HepG2 (cell line): ENCODE data around the gene RTF1. TPM values are rescaled to one million over a fixed set of nuclear protein-coding genes. Genes with fewer than 3 reads are reported as not detected.

ENCODE experiments used
- ATAC-seq: fragments of 200-7000 bp; cut with Tn5 transposase; 3 replicates; pipeline ENCODE4 v1.9.1; 2020; ENCODE audit warnings: mild to moderate bottlenecking, moderate library complexity
- BruUV-seq: library from RNA; stranded (reverse); fragments of 400-500 nt; replicated peaks from 2 replicates; lab custom pipeline; 2021; lab: Mats Ljungman, UMichigan
- CTCF ChIA-PET: fragments of 300-600 bp; formaldehyde crosslinking; extraction: SDS; loops from one replicate; lab custom pipeline; 2021; ENCODE audit warnings: low total read pairs, inconsistent platforms, low intra/inter-chr PET ratio; lab: Yijun Ruan, JAX
- POLR2A ChIA-PET: fragments of 350-600 bp; sonication (Branson Sonifier 250); formaldehyde crosslinking; loops from one replicate; lab custom pipeline; 2020; ENCODE audit warnings: antibody characterized with exemption, inconsistent platforms; lab: Yijun Ruan, JAX
- DNase-seq: peaks from one replicate; pipeline ENCODE4 v3.0.0-alpha.2; 2015; ENCODE audit warnings: low spot score
- FAIRE-seq: peaks from 3 replicates; lab custom pipeline; 2011; peaks lifted over from hg19 to GRCh38; lab: Jason Lieb, UNC
- H2AFZ ChIP-seq: one replicate; pipeline ENCODE4 v1.6.1; 2011; ENCODE audit warnings: low read length, inconsistent platforms
- H3K27ac ChIP-seq: fragments of 300-600 bp; 3 replicates; pipeline ENCODE4 v1.8.0; 2011; ENCODE audit warnings: mixed run types, mild to moderate bottlenecking, mixed read lengths, low read length, inconsistent platforms; ENCODE audit not compliant: insufficient read depth; ENCODE audit errors: extremely low read length
- H3K27me3 ChIP-seq, 2 experiments: fragments of 200-600 bp in 1 of 2; 2 replicates in 1 of 2; 3 replicates in 1 of 2; pipeline versions ENCODE4 v1.6.0 to v1.8.0; 2011; ENCODE audit warnings: low read length in 2 of 2, mild to moderate bottlenecking in 2 of 2, moderate library complexity in 2 of 2, inconsistent platforms in 1 of 2; ENCODE audit not compliant: insufficient read depth in 2 of 2, control insufficient read depth in 1 of 2
- H3K36me3 ChIP-seq, 2 experiments: fragments of 200-600 bp in 1 of 2; replicated peaks in 1 of 2; 2 replicates in 1 of 2; 3 replicates in 1 of 2; pipeline versions ENCODE4 v1.5.1 to v1.8.0; 2011; ENCODE audit warnings: low read length in 2 of 2, inconsistent platforms in 1 of 2; ENCODE audit not compliant: insufficient read depth in 2 of 2, control insufficient read depth in 1 of 2
- H3K4me1 ChIP-seq: 2 replicates; pipeline ENCODE4 v1.5.1; 2012; ENCODE audit warnings: low read length, inconsistent platforms; ENCODE audit not compliant: insufficient read depth
- H3K4me2 ChIP-seq: 2 replicates; pipeline ENCODE4 v1.6.0; 2011; ENCODE audit warnings: low read depth, low read length, inconsistent platforms
- H3K4me3 ChIP-seq, 3 experiments: fragments of 200-600 bp in 1 of 3; sonication (generic), shearing (Covaris generic) in 1 of 3; replicated peaks in 1 of 3; 2 replicates each; pipeline ENCODE4 v1.5.1; 2011 to 2016; ENCODE audit warnings: low read length in 3 of 3, inconsistent platforms in 2 of 3, low read depth in 2 of 3, mild to moderate bottlenecking in 2 of 3, control low read depth in 1 of 3, mixed read lengths in 1 of 3; ENCODE audit not compliant: insufficient read depth in 1 of 3
- H3K79me2 ChIP-seq: one replicate; pipeline ENCODE4 v1.6.1; 2011; ENCODE audit warnings: low read length, inconsistent platforms; ENCODE audit not compliant: insufficient read depth
- H3K9ac ChIP-seq: 2 replicates; pipeline ENCODE4 v1.6.0; 2011; ENCODE audit warnings: mild to moderate bottlenecking, low read depth, low read length, inconsistent platforms; ENCODE audit not compliant: insufficient read depth
- H3K9me3 ChIP-seq: 2 replicates; pipeline ENCODE4 v1.5.1; 2012; ENCODE audit warnings: mild to moderate bottlenecking, low read length
- H4K20me1 ChIP-seq: 2 replicates; pipeline ENCODE4 v1.6.0; 2011; ENCODE audit warnings: inconsistent platforms, mild to moderate bottlenecking, low read length, moderate library complexity; ENCODE audit not compliant: insufficient read depth
- ARNT ChIP-seq: fragments of 450-650 bp; IDR thresholded peaks from 2 replicates; pipeline ENCODE4 v1.6.1; 2017
- ATF1 ChIP-seq: IDR thresholded peaks from 2 replicates; pipeline ENCODE4 v1.6.1; 2016; ENCODE audit warnings: mild to moderate bottlenecking, control low read depth
- MATR3 ChIP-seq: sonication (generic); formaldehyde crosslinking; IDR thresholded peaks from 2 replicates; pipeline ENCODE4 v1.4.0; 2020; ENCODE audit warnings: missing genetic modification reagents
- MBD4 ChIP-seq: IDR thresholded peaks from 2 replicates; pipeline ENCODE4 v1.6.1; 2012; ENCODE audit warnings: low read length, inconsistent platforms, borderline replicate concordance
- MZF1 ChIP-seq: sonication (generic); formaldehyde crosslinking; IDR thresholded peaks from 2 replicates; pipeline ENCODE4 v1.8.1; 2023; ENCODE audit warnings: mild to moderate bottlenecking, missing genetic modification reagents, borderline replicate concordance
- NFE2 ChIP-seq: sonication (generic); formaldehyde crosslinking; IDR thresholded peaks from 2 replicates; pipeline ENCODE4 v1.4.0; 2020; ENCODE audit warnings: missing genetic modification reagents
- POLR2A ChIP-seq, 2 experiments: IDR thresholded peaks; 2 replicates each; pipeline ENCODE4 v1.6.1; 2011; ENCODE audit warnings: low read depth in 2 of 2, low read length in 2 of 2, mild to moderate bottlenecking in 1 of 2, moderate library complexity in 1 of 2; ENCODE audit not compliant: insufficient read depth in 1 of 2
- XBP1 ChIP-seq: sonication (generic); formaldehyde crosslinking; IDR thresholded peaks from 2 replicates; pipeline ENCODE4 v1.5.0; 2020; ENCODE audit warnings: missing genetic modification reagents
- YEATS4 ChIP-seq: sonication (generic); formaldehyde crosslinking; IDR thresholded peaks from 2 replicates; pipeline ENCODE4 v1.4.0; 2020; ENCODE audit warnings: missing genetic modification reagents, borderline replicate concordance
- ZFP1 ChIP-seq: IDR thresholded peaks from 2 replicates; pipeline ENCODE4 v1.6.1; 2016
- ZNF3 ChIP-seq: IDR thresholded peaks from 2 replicates; pipeline ENCODE4 v1.7.0; 2017; ENCODE audit warnings: inconsistent platforms
- ZNF30 ChIP-seq: sonication (generic); formaldehyde crosslinking; IDR thresholded peaks from 2 replicates; pipeline ENCODE4 v1.5.0; 2020; ENCODE audit warnings: mild to moderate bottlenecking, missing genetic modification reagents
- ZNF350 ChIP-seq: sonication (generic); formaldehyde crosslinking; IDR thresholded peaks from 2 replicates; pipeline ENCODE4 v1.4.0; 2020; ENCODE audit warnings: mild to moderate bottlenecking, low read depth, missing genetic modification reagents, borderline replicate concordance
- ZNF589 ChIP-seq: sonication (generic); formaldehyde crosslinking; conservative IDR thresholded peaks from 2 replicates; pipeline ENCODE4 v1.8.0; 2022; ENCODE audit warnings: mild to moderate bottlenecking, moderate library complexity, missing genetic modification reagents
- ZNF660 ChIP-seq: sonication (generic); formaldehyde crosslinking; IDR thresholded peaks from 2 replicates; pipeline ENCODE4 v1.5.1; 2020; ENCODE audit warnings: mild to moderate bottlenecking, low read depth, missing genetic modification reagents, borderline replicate concordance
- ZNF784 ChIP-seq: sonication (generic); formaldehyde crosslinking; IDR thresholded peaks from 2 replicates; pipeline ENCODE4 v1.5.1; 2020; ENCODE audit warnings: missing genetic modification reagents, mild to moderate bottlenecking, borderline replicate concordance
- WGBS: methylation state at CpG from one replicate; pipeline ENCODE4 v1.1.6; 2017; ENCODE audit warnings: low lambda C conversion rate; 5-methylcytosine and 5-hydroxymethylcytosine counted together
- in situ Hi-C: cut with HindIII; loops from 2 replicates; pipeline ENCODE4 v1.10.0; 2017; ENCODE audit warnings: low pct_unique_long_range_greater_than_20kb; ENCODE audit not compliant: extremely low pct_ligation_motif_present
- intact Hi-C: fragments of 100-400 bp; cut with micrococcal nuclease; formaldehyde crosslinking; loops from one replicate; pipeline ENCODE4 v1.10.0; 2022; ENCODE audit not compliant: unreplicated experiment
- polyA plus RNA-seq, 8 experiments: library from polyadenylated mRNA; depleted of rRNA in 3 of 8; stranded (reverse) in 7 of 8; unstranded in 1 of 8; fragments of >200 nt; fragmentation: Illumina TruSeq in 4 of 8; extraction: Trizol in 4 of 8; gene quantifications; 2 replicates each; pipeline versions ENCODE4 v1.2.1 to v1.2.3, GENCODE V29; 2011 to 2016; ENCODE audit warnings: low read depth in 4 of 8, missing spikeins in 1 of 8, mixed read lengths in 1 of 8; ENCODE audit not compliant: insufficient read depth in 1 of 8
- total RNA-seq, 5 experiments: library from RNA; depleted of rRNA; stranded (reverse); fragments of >200 nt; fragmentation: Illumina TruSeq; extraction: Trizol; gene quantifications; 2 replicates each; pipeline ENCODE4 v1.2.3, GENCODE V29; 2016; ENCODE audit warnings: low read depth in 1 of 5
- TF ChIP-seq, protein P1 (sequence below): sonication (generic); formaldehyde crosslinking; IDR thresholded peaks from 2 replicates; pipeline ENCODE4 v1.4.0; 2020; ENCODE audit warnings: missing genetic modification reagents

The RTF1 gene
- total and polyA plus RNA-seq, 2 of the 13 experiments (the other 11 are each of a cell fraction or from before 2014, with no cell fraction given) = 13.9 to 17.9 TPM

GRCh38 chr15:41521614-41522013 lies 104.7 kb downstream of the RTF1 start:
- ATAC-seq (no peak), DNase-seq (no peak), FAIRE-seq (no peak)
- ChIA-PET CTCF (no interaction called here), POLR2A (no interaction called here)
- Histone ChIP-seq H3K9me3 (no peaks in the 10 kb centered on the region), H3K27ac (no peak overlapping the region), H3K4me3 (no peak overlapping the region), H3K9ac (no peak overlapping the region), H3K36me3 (peaks cover 4 to 6% of the 10 kb centered on the region in 2 experiments; a peak in 4 of 5 replicates), H2AFZ (no peak overlapping the region), H4K20me1 (no peaks in the 10 kb centered on the region), H3K27me3 (no peaks in the 10 kb centered on the region), H3K4me2 (no peak overlapping the region), H3K4me1 (peaks cover 18% of the 10 kb centered on the region), H3K79me2 (no peaks in the 10 kb centered on the region)
- intact Hi-C loops = no loop called here
- WGBS = 96% methylated on average over 9 of the region's 9 CpGs
- in situ Hi-C loops = no loop called here
- BruUV-seq = no TSS peak
- TF ChIP-seq YEATS4 (CRISPR knock-in tag) = no peak
- TF ChIP-seq ZNF30 (CRISPR knock-in tag) = no peak
- no peak for TF ChIP-seq ATF1
- TF ChIP-seq MBD4 = no peak
- no peak for TF ChIP-seq ZNF784 (CRISPR knock-in tag)
- TF ChIP-seq ZFP1 (CRISPR knock-in tag) = no peak
- TF ChIP-seq ZNF3 (CRISPR knock-in tag) = no peak
- TF ChIP-seq NFE2 (CRISPR knock-in tag) = no peak
- no peak for TF ChIP-seq ZNF660 (CRISPR knock-in tag)
- no peak for TF ChIP-seq XBP1 (CRISPR knock-in tag)
- TF ChIP-seq MATR3 = no peak
- TF ChIP-seq ARNT = no peak
- TF ChIP-seq ZNF350 (CRISPR knock-in tag) = no peak
- TF ChIP-seq ZNF589 (CRISPR knock-in tag) = no peak
- no peak for TF ChIP-seq POLR2A (IDR thresholded peaks at IDR 0.05; ENCODE audit: insufficient read depth in 1 of 2, low read depth in 2 of 2, low read length in 2 of 2)
- TF ChIP-seq, protein P1, sequence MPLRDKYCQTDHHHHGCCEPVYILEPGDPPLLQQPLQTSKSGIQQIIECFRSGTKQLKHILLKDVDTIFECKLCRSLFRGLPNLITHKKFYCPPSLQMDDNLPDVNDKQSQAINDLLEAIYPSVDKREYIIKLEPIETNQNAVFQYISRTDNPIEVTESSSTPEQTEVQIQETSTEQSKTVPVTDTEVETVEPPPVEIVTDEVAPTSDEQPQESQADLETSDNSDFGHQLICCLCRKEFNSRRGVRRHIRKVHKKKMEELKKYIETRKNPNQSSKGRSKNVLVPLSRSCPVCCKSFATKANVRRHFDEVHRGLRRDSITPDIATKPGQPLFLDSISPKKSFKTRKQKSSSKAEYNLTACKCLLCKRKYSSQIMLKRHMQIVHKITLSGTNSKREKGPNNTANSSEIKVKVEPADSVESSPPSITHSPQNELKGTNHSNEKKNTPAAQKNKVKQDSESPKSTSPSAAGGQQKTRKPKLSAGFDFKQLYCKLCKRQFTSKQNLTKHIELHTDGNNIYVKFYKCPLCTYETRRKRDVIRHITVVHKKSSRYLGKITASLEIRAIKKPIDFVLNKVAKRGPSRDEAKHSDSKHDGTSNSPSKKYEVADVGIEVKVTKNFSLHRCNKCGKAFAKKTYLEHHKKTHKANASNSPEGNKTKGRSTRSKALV (CRISPR knock-in tag) = no peak
- no peak for TF ChIP-seq MZF1 (CRISPR knock-in tag)
